ENCODE results near the gene SCP2.
A peak's percentile ranks its signal among the peaks of the same experiment; 100 is the strongest.

SCP2 gene

GRCh38 chr1:53069265-53069662, 142.2 kb downstream of the SCP2 start:
- no peak for DNase-seq

- DNase-seq, result no peak
Measured at GRCh38 chr1:53069663-53070327, 142.7 kb downstream of the SCP2 start.

GRCh38 chr1:53070621-53071020, 143.5 kb downstream of the SCP2 start:
- no peak for DNase-seq

GRCh38 chr1:53071167-53071865, 144.2 kb downstream of the SCP2 start:
- DNase-seq, result no peak

- DNase-seq, result no peak
Measured at GRCh38 chr1:53071915-53072314, 144.8 kb downstream of the SCP2 start.

- no peak for DNase-seq
Measured at GRCh38 chr1:53073287-53073686, 146.2 kb downstream of the SCP2 start.

- DNase-seq, result peak; percentile 43
Measured at GRCh38 chr1:53073868-53074311, 146.8 kb downstream of the SCP2 start.

- no peak for DNase-seq
Measured at GRCh38 chr1:53074313-53075154, 147.5 kb downstream of the SCP2 start.

- no peak for DNase-seq
Measured at GRCh38 chr1:53075206-53075605, 148.1 kb downstream of the SCP2 start.

GRCh38 chr1:53075761-53076163, 148.7 kb downstream of the SCP2 start:
- DNase-seq, result peak; percentile 21

- DNase-seq, result no peak
Measured at GRCh38 chr1:53076165-53076564, 149.1 kb downstream of the SCP2 start.

- no peak for DNase-seq
Measured at GRCh38 chr1:53076721-53077598, 149.9 kb downstream of the SCP2 start.

GRCh38 chr1:53077599-53077965, 150.5 kb downstream of the SCP2 start:
- DNase-seq, result no peak

- peak; percentile 4 for DNase-seq
Measured at GRCh38 chr1:53078333-53079101, 151.4 kb downstream of the SCP2 start.

GRCh38 chr1:53079251-53079650, 152.2 kb downstream of the SCP2 start:
- DNase-seq, result no peak

- DNase-seq, result peak; percentile 1
Measured at GRCh38 chr1:53080041-53080440, 153.0 kb downstream of the SCP2 start.

- no peak for DNase-seq
Measured at GRCh38 chr1:53080769-53081168, 153.7 kb downstream of the SCP2 start.

GRCh38 chr1:53081384-53082066, 154.4 kb downstream of the SCP2 start:
- DNase-seq, result no peak

GRCh38 chr1:53082826-53083455, 155.9 kb downstream of the SCP2 start:
- DNase-seq, result no peak
